SK-N-SH treated with all-trans-retinoic acid at 6 μM for 48 hours (cell line): Measurements from ENCODE around the gene LRIT2.

ENCODE experiments used
- ARNTL ChIP-seq: fragments of 450-650 bp; formaldehyde crosslinking; IDR thresholded peaks from 2 replicates; pipeline ENCODE4 v1.5.0; 2020; ENCODE audit warnings: low read depth, mild to moderate bottlenecking, moderate library complexity, borderline replicate concordance
- BACH2 ChIP-seq: fragments of 250-450 bp; sonication (Bioruptor Pico); IDR thresholded peaks from 2 replicates; pipeline ENCODE4 v1.9.0; 2021; ENCODE audit warnings: mild to moderate bottlenecking, borderline replicate concordance
- CREB5 ChIP-seq: fragments of 250-450 bp; sonication (Bioruptor Pico); IDR thresholded peaks from 2 replicates; pipeline ENCODE4 v1.5.1; 2020; ENCODE audit warnings: low read depth, mild to moderate bottlenecking, moderate library complexity
- CSRNP3 ChIP-seq: fragments of 250-450 bp; sonication (Bioruptor Pico); IDR thresholded peaks from 2 replicates; pipeline ENCODE4 v1.5.1; 2021; ENCODE audit warnings: mild to moderate bottlenecking, moderate library complexity
- GLIS3 ChIP-seq: fragments of 250-450 bp; sonication (Bioruptor Pico); IDR thresholded peaks from 2 replicates; pipeline ENCODE4 v1.5.0; 2020; ENCODE audit warnings: mild to moderate bottlenecking, moderate library complexity
- ISL1 ChIP-seq: fragments of 250-450 bp; sonication (Bioruptor Pico); IDR thresholded peaks from 2 replicates; pipeline ENCODE4 v2.1.2; 2022; ENCODE audit warnings: mild to moderate bottlenecking, moderate library complexity
- OSR1 ChIP-seq: fragments of 250-450 bp; sonication (Bioruptor Pico); IDR thresholded peaks from 2 replicates; pipeline ENCODE4 v1.8.0; 2022; ENCODE audit warnings: moderate library complexity, mild to moderate bottlenecking, inconsistent platforms
- PATZ1 ChIP-seq: fragments of 250-450 bp; sonication (Bioruptor Pico); IDR thresholded peaks from 2 replicates; pipeline ENCODE4 v1.8.0; 2020; ENCODE audit warnings: mild to moderate bottlenecking, moderate library complexity, borderline replicate concordance
- PPARA ChIP-seq: fragments of 250-450 bp; sonication (Bioruptor Pico); IDR thresholded peaks from 2 replicates; pipeline ENCODE4 v1.5.0; 2020; ENCODE audit warnings: mild to moderate bottlenecking, borderline replicate concordance
- SNAI2 ChIP-seq: fragments of 250-450 bp; sonication (Bioruptor Pico); IDR thresholded peaks from 2 replicates; pipeline ENCODE4 v1.5.0; 2020; ENCODE audit warnings: mild to moderate bottlenecking, moderate library complexity
- TSHZ2 ChIP-seq: fragments of 250-450 bp; sonication (Bioruptor Pico); IDR thresholded peaks from 2 replicates; pipeline ENCODE4 v1.5.0; 2020; ENCODE audit warnings: mild to moderate bottlenecking, moderate library complexity
- ZC3H10 ChIP-seq: fragments of 250-450 bp; sonication (Bioruptor Pico); IDR thresholded peaks from 2 replicates; pipeline ENCODE4 v1.5.1; 2021; ENCODE audit warnings: mild to moderate bottlenecking, moderate library complexity
- ZFP3 ChIP-seq: fragments of 250-450 bp; sonication (Bioruptor Pico); IDR thresholded peaks from 2 replicates; pipeline ENCODE4 v1.5.0; 2020; ENCODE audit warnings: mild to moderate bottlenecking, moderate library complexity

GRCh38 chr10:84221916-84222315 is 3.4 kb downstream of the LRIT2 start:
- TF ChIP-seq CREB5 = no peak
- no peak for TF ChIP-seq PATZ1 (CRISPR knock-in tag)
- TF ChIP-seq ARNTL (CRISPR knock-in tag) = no peak
- TF ChIP-seq ZC3H10 (CRISPR knock-in tag) = no peak
- TF ChIP-seq TSHZ2 (CRISPR knock-in tag) = no peak
- TF ChIP-seq CSRNP3 (CRISPR knock-in tag) = no peak
- no peak for TF ChIP-seq GLIS3 (CRISPR knock-in tag)
- TF ChIP-seq OSR1 (CRISPR knock-in tag) = no peak
- no peak for TF ChIP-seq ISL1
- no peak for TF ChIP-seq SNAI2
- no peak for TF ChIP-seq ZFP3 (CRISPR knock-in tag)
- no peak for TF ChIP-seq BACH2
- TF ChIP-seq PPARA (CRISPR knock-in tag) = no peak
